NCI-H2196 (cell line): Measurements from ENCODE around the gene HYLS1.
"Not testable (repeated sequence)": the region's sequence is repeated elsewhere in the genome, so short reads cannot be mapped to it uniquely, and the experiment has no call there.

ENCODE experiments used
- DNase-seq: peaks from one replicate; lab custom pipeline; 2025; ENCODE audit not compliant: unreplicated experiment; lab: John Stamatoyannopoulos, UW

The HYLS1 gene, protein sequence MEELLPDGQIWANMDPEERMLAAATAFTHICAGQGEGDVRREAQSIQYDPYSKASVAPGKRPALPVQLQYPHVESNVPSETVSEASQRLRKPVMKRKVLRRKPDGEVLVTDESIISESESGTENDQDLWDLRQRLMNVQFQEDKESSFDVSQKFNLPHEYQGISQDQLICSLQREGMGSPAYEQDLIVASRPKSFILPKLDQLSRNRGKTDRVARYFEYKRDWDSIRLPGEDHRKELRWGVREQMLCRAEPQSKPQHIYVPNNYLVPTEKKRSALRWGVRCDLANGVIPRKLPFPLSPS

GRCh38 chr11:125887373-125888324 lies at the start of gene HYLS1:
HYLS1 (plus strand) TSS chr11:125887668; CDS start chr11:125899369, 11,701 bp downstream.
- peak; percentile 97 for DNase-seq

DNA sequence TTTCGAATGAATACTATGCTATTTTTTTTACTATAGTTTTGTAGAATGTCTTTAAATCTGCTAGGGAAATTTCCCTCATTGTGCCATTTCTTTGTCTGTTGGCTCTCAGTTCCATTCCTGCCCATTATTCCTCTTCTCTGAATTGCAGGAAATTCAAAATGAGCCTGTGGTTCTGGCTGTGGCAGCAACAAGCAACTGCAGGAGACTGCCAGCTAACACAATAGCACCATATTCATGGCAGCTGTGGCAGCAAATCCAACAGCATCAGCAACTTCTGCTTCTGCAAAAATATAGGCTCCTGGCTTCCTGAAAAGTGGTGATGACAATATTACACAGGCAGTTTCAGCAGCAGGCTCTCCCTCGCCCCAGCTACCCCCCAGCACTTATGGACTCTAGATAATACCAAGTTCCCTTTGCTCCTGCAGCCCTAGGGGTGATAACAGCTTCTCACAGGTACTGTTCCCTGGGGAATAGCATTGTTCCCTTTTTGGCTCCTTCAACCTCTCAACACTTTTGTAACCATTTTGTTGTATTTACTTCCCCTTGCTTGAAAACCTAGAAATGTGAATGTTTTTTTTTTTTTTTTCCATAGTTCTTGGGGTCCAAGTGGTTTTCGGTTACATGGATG lies 45.0 kb upstream of the HYLS1 start:
- no peak for DNase-seq

GRCh38 chr11:125846188-125846587 lies 41.3 kb upstream of the HYLS1 start:
- DNase-seq = no peak

DNA sequence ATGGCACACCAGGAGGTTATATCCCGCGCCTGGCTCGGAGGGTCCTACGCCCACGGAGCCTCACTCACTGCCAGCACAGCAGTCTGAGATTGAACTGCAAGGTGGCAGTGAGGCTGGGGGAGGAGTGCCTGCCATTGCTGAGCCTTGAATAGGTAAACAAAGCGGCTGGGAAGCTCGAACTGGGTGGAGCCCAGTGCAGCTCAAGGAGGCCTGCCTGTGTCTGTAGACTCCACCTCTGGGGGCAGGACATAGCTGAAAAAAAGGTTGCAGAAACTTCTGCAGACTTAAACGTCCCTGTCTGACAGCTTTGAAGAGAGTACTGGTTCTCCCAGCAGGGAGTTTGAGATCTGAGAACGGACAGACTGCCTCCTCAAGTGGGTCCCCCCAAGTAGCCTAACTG lies 29.8 kb upstream of the HYLS1 start:
- not testable (repeated sequence) for DNase-seq

- DNase-seq = not testable (repeated sequence)
Observed at GRCh38 chr11:125862786-125863185, 24.7 kb upstream of the HYLS1 start.

DNA sequence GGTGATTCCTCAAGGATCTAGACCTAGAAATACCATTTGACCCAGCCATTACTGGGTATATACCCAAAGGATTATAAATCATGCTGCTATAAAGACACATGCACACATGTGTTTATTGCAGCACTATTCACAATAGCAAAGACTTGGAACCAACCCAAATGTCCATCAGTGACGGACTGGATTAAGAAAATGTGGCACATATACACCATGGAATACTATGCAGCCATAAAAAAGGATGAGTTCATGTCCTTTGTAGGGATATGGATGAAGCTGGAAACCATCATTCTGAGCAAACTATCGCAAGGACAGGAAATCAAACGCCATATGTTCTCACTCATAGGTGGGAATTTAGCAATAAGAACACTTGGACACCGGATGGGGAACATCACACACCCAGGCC lies 22.1 kb upstream of the HYLS1 start:
- DNase-seq = not testable (repeated sequence)

DNA sequence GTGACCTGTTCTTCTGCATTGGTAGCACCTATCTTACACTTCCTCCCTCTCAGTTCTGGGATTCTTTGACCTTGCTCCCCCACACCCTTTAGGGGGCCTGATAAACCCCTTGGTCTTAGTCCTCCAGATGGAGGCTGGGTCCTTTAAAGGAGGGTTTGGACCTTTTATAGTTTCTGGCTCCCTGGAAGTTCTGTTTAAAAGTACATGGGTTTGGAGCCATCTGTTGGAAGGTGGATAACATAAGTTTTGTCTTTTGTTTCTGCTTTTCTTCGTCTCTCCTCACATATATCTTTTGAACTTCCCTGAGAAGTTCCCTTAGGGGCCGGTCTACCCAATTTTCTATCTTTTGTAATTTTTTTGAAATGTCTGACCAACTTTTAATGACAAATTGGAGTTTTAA lies 17.9 kb upstream of the HYLS1 start:
- DNase-seq = no peak

DNA sequence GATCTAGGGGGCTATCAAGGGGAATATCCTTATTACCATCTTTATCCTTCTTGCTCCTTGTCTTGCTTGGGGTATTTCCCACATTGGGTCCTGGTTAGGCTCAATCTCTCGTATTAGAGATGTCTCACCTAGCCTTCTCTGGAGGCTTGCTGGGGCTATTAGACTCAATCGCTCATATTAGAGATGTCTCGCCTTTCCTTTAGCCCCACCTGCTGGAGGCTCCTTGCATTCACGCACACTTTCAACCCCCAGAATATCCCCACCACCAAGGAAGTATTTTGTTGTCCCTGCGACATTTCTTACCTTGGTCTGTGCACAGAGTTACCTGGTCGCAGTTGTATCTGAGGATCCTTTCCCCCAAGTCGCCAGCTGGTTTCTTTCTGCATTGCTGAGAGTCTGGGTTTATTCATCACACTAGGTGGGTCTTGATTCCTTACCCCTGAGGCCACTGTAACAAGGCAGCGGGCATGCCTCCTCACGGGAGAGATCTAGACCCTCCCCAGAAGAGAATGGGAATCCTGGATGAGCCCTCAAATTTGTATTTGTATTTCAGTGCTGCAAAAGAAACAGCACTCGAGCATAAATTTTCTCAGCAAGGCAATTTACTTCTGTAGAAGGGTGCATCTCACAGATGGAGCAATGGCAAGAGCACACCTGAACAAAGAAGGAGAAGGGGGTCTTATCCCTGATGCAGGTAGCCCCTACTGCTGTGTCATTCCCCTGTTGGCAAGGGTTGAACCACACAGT lies 15.9 kb upstream of the HYLS1 start:
- no peak for DNase-seq

GRCh38 chr11:125872138-125872491 lies 15.4 kb upstream of the HYLS1 start:
- no peak for DNase-seq

- DNase-seq = no peak
Observed at GRCh38 chr11:125873881-125874555, 13.4 kb upstream of the HYLS1 start.

DNA sequence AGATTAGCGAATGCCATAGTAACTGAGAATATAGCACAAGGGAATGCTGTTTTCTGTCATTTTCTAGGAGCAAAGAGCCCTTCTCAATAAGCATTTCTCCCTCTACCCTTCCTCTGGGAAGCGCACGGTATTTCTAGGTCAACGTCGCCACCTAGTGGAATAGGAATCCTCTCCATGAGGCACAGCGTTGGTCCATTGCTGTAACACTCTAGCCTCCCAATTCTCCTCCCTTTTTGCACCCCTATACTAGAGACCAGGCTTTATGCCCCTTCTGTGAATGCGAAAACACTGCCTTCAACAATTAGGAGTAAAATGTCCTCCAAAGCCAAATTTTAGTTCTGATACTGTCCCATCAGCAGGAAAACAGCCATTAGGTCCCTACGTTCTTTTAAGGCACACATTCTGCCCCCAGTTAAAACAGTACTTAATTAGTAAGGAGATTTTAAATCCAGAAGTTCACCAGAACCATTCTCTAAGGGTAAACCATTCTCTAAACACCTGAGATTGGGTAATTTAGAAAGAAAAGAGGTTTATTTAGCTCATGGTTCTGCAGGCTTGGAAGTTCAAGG lies 12.8 kb upstream of the HYLS1 start:
- peak; percentile 65 for DNase-seq

- DNase-seq = no peak
Observed at GRCh38 chr11:125881291-125881690, 6.2 kb upstream of the HYLS1 start.

- no peak for DNase-seq
Observed at GRCh38 chr11:125883375-125883774, 4.1 kb upstream of the HYLS1 start.

DNA sequence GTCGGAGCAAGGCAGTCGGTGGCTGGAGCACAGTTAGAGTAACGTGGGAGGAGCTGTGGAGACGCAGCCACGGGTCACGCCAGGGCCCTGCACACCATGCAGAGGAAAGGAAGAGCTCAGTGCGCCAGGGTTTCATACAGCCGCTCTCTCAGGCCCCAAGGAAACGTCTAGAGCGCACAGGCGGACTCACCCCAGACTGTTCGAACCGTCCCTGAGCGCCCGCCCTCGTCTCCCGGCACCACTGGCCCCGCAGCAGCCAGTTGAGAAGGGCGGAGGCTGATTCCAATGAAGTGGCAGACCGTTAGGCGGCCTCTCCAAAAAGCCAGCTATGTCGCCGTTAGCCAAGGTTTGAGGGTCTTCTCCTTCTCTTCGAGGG lies 483 bp upstream of the HYLS1 start:
- peak; percentile 66 for DNase-seq

GRCh38 chr11:125890447-125891100 lies 3.1 kb downstream of the HYLS1 start:
- DNase-seq = no peak

DNA sequence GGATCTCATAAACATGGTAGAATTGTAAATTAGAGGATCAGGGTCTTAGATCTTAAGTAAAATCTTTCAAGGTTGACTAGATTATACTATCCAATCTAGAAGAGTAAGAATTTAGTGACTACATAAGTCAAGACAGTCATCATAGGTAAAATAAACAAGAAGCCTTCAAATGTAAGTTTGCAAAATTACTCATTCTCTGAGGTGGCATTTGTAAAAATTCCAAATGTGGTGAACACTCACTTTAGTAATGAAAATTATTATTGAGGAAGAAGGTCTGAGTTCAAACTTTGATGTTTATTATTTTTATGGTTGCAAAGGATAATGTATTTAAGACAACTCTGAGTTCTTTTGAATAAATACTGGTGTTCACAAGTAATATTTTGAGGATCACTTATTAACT lies 4.6 kb downstream of the HYLS1 start:
- DNase-seq = no peak

DNA sequence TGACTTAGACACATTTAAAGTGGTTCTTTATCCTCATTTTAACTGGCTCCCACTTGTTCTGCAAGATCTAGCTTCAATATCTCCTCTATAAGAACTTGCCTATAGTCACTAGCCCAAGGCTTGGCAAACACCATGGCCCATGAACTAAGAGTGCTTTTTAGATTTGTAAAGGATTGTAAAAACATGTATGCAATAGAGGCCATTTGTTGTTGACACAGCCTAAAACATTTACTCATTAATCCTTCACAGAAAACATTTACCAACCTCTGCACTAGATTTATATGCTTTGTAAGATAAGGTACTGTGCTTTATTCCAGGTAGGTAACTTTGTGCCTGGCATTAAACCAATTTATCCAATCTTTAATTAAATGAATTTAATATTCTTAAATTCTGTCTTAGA lies 5.5 kb downstream of the HYLS1 start:
- DNase-seq = no peak

DNA sequence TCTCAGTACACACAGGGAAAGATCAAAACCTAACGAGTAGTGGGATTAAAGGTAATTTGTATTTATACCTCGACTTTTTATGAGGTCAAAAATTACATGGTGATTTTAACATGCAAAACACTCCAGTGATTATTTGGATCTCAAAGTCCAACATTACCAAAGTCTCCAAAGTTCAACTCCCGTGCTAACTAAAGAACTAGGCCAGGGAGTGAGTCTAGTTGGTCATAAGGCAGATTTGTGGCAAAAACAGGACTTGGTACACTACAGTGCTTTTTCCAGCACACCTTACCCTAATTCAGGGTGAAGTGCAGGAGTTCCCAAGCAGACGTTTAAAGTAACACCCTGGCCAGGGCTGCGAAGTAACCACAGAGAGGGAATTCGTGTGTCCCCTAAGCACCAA lies 14.4 kb downstream of the HYLS1 start:
- DNase-seq = no peak

- no peak for DNase-seq
Observed at GRCh38 chr11:125902277-125902926, 14.9 kb downstream of the HYLS1 start.
